SHP77 treated with DMSO at 0.1 percent for 48 hours (cell line): ENCODE data around the gene NLRP8.
"Not testable (repeated sequence)": the region's sequence is repeated elsewhere in the genome, so short reads cannot be mapped to it uniquely, and the experiment has no call there.

Experiments used
- DNase-seq: peaks from one replicate; lab custom pipeline; 2025; lab: John Stamatoyannopoulos, UW

NLRP8 gene

GRCh38 chr19:55947532-55947931 is at the start of gene NLRP8:
TSS of gene NLRP8 (plus strand) at chr19:55947832.
- DNase-seq = no peak

GRCh38 chr19:55898911-55899310 is 48.7 kb upstream of the NLRP8 start:
- DNase-seq = no peak

GRCh38 chr19:55901369-55902079 is 46.1 kb upstream of the NLRP8 start:
- no peak for DNase-seq

- DNase-seq = no peak
These were observed 45.4 kb upstream of the NLRP8 start for GRCh38 chr19:55902080-55902751.

- DNase-seq = no peak
These were observed 40.3 kb upstream of the NLRP8 start for GRCh38 chr19:55907286-55907685.

GRCh38 chr19:55907746-55908145 is 39.9 kb upstream of the NLRP8 start:
- DNase-seq = no peak

GRCh38 chr19:55909801-55910200 is 37.8 kb upstream of the NLRP8 start:
- DNase-seq = no peak

- DNase-seq = no peak
These were observed 34.7 kb upstream of the NLRP8 start for GRCh38 chr19:55912916-55913315.

GRCh38 chr19:55913643-55914268 is 33.9 kb upstream of the NLRP8 start:
- peak; percentile 0 for DNase-seq

GRCh38 chr19:55923556-55923955 is 24.1 kb upstream of the NLRP8 start:
- DNase-seq = no peak

GRCh38 chr19:55927991-55928390 is 19.6 kb upstream of the NLRP8 start:
- no peak for DNase-seq

- not testable (repeated sequence) for DNase-seq
These were observed 18.4 kb upstream of the NLRP8 start for GRCh38 chr19:55929258-55929657.

GRCh38 chr19:55930996-55931515 is 16.6 kb upstream of the NLRP8 start:
- no peak for DNase-seq

GRCh38 chr19:55931936-55932386 is 15.7 kb upstream of the NLRP8 start, which contains the start of gene NLRP13:
TSS of gene NLRP13 (minus strand) at chr19:55932336. CDS start at chr19:55932311, 25 bp downstream.
- DNase-seq = no peak

GRCh38 chr19:55935206-55935605 is 12.4 kb upstream of the NLRP8 start:
- no peak for DNase-seq

- no peak for DNase-seq
These were observed 8.4 kb upstream of the NLRP8 start for GRCh38 chr19:55939206-55939605.

GRCh38 chr19:55940306-55940705 is 7.3 kb upstream of the NLRP8 start:
- no peak for DNase-seq

- not testable (repeated sequence) for DNase-seq
These were observed 2.9 kb downstream of the NLRP8 start for GRCh38 chr19:55950566-55950965.

- DNase-seq = no peak
These were observed 8.8 kb downstream of the NLRP8 start for GRCh38 chr19:55956431-55956830.

- no peak for DNase-seq
These were observed 10.7 kb downstream of the NLRP8 start for GRCh38 chr19:55958356-55958755.

GRCh38 chr19:55959996-55960675 is 12.5 kb downstream of the NLRP8 start:
- no peak for DNase-seq

- DNase-seq = no peak
These were observed 14.6 kb downstream of the NLRP8 start for GRCh38 chr19:55962186-55962585.
